ENCODE measurements around the gene DIAPH3. TPM values are rescaled to one million over a fixed set of nuclear protein-coding genes. Genes with fewer than 3 reads are reported as not detected.

Gene DIAPH3
- polyA plus RNA-seq, 1 of the 3 experiments (the other 2 are of a cell fraction), result 5.4 TPM

DNA sequence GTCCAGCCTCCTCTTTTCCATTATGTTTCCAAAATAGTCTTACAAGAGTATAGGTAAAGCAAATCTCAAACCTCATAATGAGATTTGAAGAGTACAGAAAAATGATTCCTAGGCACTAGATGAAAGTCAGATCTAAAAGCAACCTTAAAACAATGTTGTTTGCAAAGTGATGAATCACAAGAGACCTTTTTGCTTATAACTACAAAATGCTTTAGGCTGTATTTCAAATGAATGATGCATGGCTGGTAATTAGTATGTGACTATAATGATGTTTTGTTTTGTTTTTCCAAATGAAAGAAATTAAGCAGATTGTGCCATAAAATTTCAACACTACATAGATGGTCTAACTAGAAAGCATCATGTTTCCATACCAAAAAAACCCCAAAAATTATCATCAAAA lies 272.7 kb downstream of the DIAPH3 start (continued):
- TF ChIP-seq, protein P1, sequence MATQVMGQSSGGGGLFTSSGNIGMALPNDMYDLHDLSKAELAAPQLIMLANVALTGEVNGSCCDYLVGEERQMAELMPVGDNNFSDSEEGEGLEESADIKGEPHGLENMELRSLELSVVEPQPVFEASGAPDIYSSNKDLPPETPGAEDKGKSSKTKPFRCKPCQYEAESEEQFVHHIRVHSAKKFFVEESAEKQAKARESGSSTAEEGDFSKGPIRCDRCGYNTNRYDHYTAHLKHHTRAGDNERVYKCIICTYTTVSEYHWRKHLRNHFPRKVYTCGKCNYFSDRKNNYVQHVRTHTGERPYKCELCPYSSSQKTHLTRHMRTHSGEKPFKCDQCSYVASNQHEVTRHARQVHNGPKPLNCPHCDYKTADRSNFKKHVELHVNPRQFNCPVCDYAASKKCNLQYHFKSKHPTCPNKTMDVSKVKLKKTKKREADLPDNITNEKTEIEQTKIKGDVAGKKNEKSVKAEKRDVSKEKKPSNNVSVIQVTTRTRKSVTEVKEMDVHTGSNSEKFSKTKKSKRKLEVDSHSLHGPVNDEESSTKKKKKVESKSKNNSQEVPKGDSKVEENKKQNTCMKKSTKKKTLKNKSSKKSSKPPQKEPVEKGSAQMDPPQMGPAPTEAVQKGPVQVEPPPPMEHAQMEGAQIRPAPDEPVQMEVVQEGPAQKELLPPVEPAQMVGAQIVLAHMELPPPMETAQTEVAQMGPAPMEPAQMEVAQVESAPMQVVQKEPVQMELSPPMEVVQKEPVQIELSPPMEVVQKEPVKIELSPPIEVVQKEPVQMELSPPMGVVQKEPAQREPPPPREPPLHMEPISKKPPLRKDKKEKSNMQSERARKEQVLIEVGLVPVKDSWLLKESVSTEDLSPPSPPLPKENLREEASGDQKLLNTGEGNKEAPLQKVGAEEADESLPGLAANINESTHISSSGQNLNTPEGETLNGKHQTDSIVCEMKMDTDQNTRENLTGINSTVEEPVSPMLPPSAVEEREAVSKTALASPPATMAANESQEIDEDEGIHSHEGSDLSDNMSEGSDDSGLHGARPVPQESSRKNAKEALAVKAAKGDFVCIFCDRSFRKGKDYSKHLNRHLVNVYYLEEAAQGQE (IDR thresholded peaks at IDR 0.05; ENCODE audit: low read depth, low read length), result no peak
- TF ChIP-seq RCOR1 (IDR thresholded peaks at IDR 0.05; ENCODE audit: low read length), result no peak
- no peak for TF ChIP-seq NRF1 (IDR thresholded peaks at IDR 0.05; ENCODE audit: low read depth, low read length)
- TF ChIP-seq POLR2AphosphoS5 (IDR thresholded peaks at IDR 0.05; ENCODE audit: low read depth, low read length), result no peak
- no peak for TF ChIP-seq GABPA (IDR thresholded peaks at IDR 0.05; ENCODE audit: low read depth)
- TF ChIP-seq EP300 (IDR thresholded peaks at IDR 0.05; ENCODE audit: borderline replicate concordance in 1 of 2, low read depth in 1 of 2, low read length in 1 of 2), result no peak
- TF ChIP-seq MEF2A (IDR thresholded peaks at IDR 0.05; ENCODE audit: borderline replicate concordance, low read depth), result no peak
- TF ChIP-seq FOXM1 (IDR thresholded peaks at IDR 0.05; ENCODE audit: low read depth), result no peak
- TF ChIP-seq TEAD4 (IDR thresholded peaks at IDR 0.05; ENCODE audit: borderline replicate concordance, insufficient read depth), result no peak

DNA sequence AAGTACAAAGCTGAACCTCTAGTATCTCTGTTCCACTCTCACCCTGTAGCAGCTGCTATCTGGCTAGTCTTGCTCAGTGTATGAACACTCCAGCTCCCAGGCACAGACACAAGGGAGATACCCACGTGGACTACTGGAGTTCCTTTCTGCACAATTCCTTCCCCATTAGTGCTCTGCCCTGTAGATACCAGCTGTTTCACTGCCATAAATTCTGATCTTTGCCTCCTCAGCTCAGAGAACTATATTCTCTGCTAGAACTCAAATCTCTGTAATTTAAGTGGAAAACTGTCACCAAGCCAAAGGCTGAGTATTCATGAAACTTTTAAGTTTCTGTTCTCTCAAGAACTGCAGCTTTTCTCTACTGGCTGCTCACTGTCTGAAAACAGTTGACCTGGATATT lies 273.7 kb downstream of the DIAPH3 start:
- H3K4me3 ChIP-seq (ENCODE audit: low read depth in 2 of 2, low read length in 1 of 2), result no peak overlapping the region
- 75% methylated on average over 1 of the region's 1 CpG for WGBS (ENCODE audit: low lambda C conversion rate)
- H3K79me2 ChIP-seq (ENCODE audit: insufficient read depth), result no peaks in the 10 kb centered on the region; the same call in 1 of the 2 replicates
- DNase-seq, result no peak
- H3K36me3 ChIP-seq (replicated peaks in 1 of 2; ENCODE audit: control insufficient read depth in 1 of 2, insufficient read depth in 2 of 2, low read length in 1 of 2), result peaks cover 0 to 12% of the 10 kb centered on the region in 2 experiments
- no peak overlapping the region for H3K4me2 ChIP-seq
- no peaks in the 10 kb centered on the region for H3K9me3 ChIP-seq
- no peak overlapping the region for H3K9ac ChIP-seq
- TF ChIP-seq EP300 (IDR thresholded peaks at IDR 0.05; ENCODE audit: borderline replicate concordance in 1 of 2, low read depth in 1 of 2, low read length in 1 of 2) (no peak), RAD21 (IDR thresholded peaks at IDR 0.05; ENCODE audit: low read length) (no peak), RCOR1 (IDR thresholded peaks at IDR 0.05; ENCODE audit: low read length) (no peak), MEF2A (IDR thresholded peaks at IDR 0.05; ENCODE audit: borderline replicate concordance, low read depth) (no peak), FOSL2 (IDR thresholded peaks at IDR 0.05; ENCODE audit: borderline replicate concordance, low read depth) (no peak), ELF1 (IDR thresholded peaks at IDR 0.05) (no peak), NFIC (IDR thresholded peaks at IDR 0.05; ENCODE audit: borderline replicate concordance) (no peak), RFX5 (IDR thresholded peaks at IDR 0.05; ENCODE audit: low read length) (no peak), RXRA (IDR thresholded peaks at IDR 0.05; ENCODE audit: borderline replicate concordance, low read depth) (no peak), TEAD4 (IDR thresholded peaks at IDR 0.05; ENCODE audit: borderline replicate concordance, insufficient read depth) (no peak), TCF12 (IDR thresholded peaks at IDR 0.05) (no peak)
- TF ChIP-seq, protein P2, sequence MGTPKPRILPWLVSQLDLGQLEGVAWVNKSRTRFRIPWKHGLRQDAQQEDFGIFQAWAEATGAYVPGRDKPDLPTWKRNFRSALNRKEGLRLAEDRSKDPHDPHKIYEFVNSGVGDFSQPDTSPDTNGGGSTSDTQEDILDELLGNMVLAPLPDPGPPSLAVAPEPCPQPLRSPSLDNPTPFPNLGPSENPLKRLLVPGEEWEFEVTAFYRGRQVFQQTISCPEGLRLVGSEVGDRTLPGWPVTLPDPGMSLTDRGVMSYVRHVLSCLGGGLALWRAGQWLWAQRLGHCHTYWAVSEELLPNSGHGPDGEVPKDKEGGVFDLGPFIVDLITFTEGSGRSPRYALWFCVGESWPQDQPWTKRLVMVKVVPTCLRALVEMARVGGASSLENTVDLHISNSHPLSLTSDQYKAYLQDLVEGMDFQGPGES (IDR thresholded peaks at IDR 0.05; ENCODE audit: low read depth, low read length), result no peak
- no peaks in the 10 kb centered on the region for H4K20me1 ChIP-seq (ENCODE audit: insufficient read depth)
- POLR2A ChIA-PET, result no interaction called here
- H3K27me3 ChIP-seq (ENCODE audit: insufficient read depth), result no peaks in the 10 kb centered on the region
- H3K27ac ChIP-seq (ENCODE audit: low read depth in 2 of 2, low read length in 1 of 2), result no peak overlapping the region
- H3K4me1 ChIP-seq (ENCODE audit: control insufficient read depth in 1 of 2, insufficient read depth in 2 of 2, low read depth in 1 of 2, low read length in 1 of 2), result peaks cover 6 to 19% of the 10 kb centered on the region in 2 experiments; a peak in 3 of 4 replicates
- H3K9me2 ChIP-seq, result no peaks in the 10 kb centered on the region; the same call in 1 of the 2 replicates
- no peak overlapping the region for H2AFZ ChIP-seq (ENCODE audit: low read depth)
- CTCF ChIA-PET, result no interaction called here
- no peaks in the 10 kb centered on the region for H3F3A ChIP-seq (replicated peaks; ENCODE audit: insufficient read depth)

Data from SK-N-SH (cell line).